T-helper 1 cell (primary cell): ENCODE data around the gene ZBTB4.

ENCODE experiments used
- DNase-seq, 5 donors: peaks; one replicate each; pipeline ENCODE4 v3.0.0-alpha.2; 2012 to 2020

ZBTB4 gene

DNA sequence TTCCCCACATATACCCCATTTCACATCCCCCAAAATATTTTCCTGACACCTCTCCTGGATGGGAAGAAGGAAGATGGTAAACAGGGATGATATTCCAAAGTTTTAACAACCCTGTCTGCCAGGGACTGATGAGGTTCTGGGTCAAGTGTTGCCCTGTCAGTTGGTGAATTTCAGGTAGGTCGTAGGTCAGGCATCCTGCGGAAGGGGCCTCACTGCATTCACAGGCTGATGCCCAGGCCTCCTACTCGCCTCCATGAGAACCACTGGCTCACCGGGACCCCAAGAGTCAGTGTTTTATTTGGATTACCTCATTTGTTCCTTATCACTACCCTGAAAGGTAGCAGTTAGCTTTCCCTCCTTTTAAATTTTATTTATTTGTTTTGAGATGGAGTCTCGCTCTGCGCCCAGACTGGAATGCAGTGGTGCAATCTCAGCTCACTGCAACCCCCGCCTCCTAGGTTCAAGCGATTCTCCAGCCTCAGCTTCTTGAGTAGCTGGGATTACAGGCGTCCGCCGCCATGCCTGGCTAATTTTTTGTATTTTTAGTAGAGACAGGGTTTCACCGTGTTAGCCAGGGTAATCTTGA is 10.5 kb downstream of the ZBTB4 start:
- no peak for DNase-seq

DNA sequence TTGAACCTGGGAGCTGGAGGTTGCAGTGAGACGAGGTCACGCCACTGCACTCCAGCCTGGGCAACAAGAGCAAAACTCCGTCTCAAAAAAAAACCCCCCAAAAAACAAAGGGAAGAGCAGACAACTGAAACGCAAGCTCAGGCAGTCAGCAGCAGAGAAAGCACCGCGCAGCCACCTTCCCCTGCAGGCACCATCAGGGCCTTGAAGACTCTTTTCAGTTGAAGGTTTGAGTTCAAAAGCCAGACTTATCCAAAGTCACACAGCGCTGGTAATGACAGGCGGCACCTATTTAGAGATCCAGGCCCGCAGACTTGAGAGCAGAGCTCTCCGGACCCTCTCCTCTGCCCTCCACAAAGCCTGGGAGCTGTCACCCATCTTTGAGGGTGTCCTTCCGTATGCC is 11.1 kb downstream of the ZBTB4 start:
- DNase-seq: no peak

DNA sequence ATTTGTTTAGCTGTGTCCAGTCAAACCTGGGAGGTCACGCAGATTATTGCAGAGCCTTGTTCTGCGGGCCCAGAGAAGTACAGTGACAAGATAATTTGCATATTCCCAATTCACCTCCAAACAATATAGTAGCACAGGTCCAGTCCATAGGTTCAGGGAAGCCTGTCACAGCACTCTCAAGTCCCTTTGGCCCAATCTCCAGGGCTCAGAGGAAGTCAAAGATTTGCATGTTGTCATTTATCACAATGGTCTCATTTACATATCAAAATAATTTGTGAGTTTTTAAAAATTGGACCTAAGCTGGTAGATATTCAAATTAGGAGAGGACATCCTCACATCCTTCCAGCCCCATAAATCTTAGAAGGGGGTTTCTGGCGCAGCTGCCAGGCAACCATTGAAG is 11.9 kb downstream of the ZBTB4 start:
- DNase-seq: no peak

- no peak for DNase-seq
Observed at GRCh38 chr17:7466639-7467341, 12.6 kb downstream of the ZBTB4 start.

GRCh38 chr17:7466318-7466638 is 13.2 kb downstream of the ZBTB4 start:
- DNase-seq: no peak

GRCh38 chr17:7465597-7466275 is 13.7 kb downstream of the ZBTB4 start:
- DNase-seq: no peak

GRCh38 chr17:7464081-7464480 is 15.3 kb downstream of the ZBTB4 start:
- DNase-seq: no peak

GRCh38 chr17:7463372-7463846 is 16.0 kb downstream of the ZBTB4 start:
- no peak for DNase-seq

GRCh38 chr17:7462474-7463371 is 16.7 kb downstream of the ZBTB4 start:
- DNase-seq: no peak

GRCh38 chr17:7460850-7461660 is 18.4 kb downstream of the ZBTB4 start:
- no peak for DNase-seq

DNA sequence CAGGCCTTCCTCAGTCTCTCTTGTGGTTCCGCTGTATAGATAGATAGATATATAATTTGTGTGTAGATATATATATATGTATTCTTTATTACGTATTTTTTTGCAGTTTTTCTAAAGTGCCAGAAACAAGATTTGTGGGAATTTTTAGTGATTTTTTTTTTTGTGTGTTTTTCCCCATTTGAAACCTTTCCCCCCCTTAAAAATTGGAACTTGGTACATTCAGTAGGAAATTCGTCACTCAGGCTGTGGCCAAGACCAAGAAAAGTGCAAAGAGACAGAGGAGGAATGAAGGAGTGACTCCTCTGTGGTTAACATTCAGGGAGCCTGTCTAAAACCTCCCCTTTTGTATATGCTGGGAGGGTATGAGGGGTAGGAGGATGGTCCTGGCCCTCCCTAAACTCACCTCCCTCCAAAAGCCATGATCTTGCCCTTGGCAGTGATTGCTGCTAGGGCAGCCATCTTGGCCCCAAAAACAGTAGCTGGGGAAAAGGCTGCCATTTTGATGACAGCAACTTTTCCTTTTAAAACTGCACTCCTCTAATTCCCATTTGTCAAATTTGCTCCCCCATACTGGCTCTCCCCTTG is 19.4 kb downstream of the ZBTB4 start:
- no peak for DNase-seq

DNA sequence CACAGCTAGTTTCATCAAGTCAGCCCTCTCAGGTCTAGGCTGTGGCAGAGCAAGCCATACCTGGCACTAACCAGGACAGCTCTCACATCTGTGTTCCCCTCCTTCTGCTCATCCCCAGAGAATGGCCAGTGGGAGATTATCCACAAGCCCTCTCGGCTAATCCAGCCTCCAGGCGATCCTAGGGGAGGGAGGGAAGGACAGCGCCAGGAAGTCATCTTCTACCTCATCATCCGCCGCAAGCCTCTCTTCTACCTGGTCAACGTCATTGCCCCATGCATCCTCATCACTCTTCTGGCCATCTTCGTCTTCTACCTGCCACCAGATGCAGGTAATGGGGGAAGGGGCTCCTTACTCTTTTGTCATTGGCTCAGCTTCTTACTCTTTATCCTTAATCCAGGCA is 31.0 kb downstream of the ZBTB4 start:
- DNase-seq: no peak

- DNase-seq: peak in 1 of 5 donors; percentile 37
Observed at GRCh38 chr17:7445619-7445968, 33.8 kb downstream of the ZBTB4 start.

DNA sequence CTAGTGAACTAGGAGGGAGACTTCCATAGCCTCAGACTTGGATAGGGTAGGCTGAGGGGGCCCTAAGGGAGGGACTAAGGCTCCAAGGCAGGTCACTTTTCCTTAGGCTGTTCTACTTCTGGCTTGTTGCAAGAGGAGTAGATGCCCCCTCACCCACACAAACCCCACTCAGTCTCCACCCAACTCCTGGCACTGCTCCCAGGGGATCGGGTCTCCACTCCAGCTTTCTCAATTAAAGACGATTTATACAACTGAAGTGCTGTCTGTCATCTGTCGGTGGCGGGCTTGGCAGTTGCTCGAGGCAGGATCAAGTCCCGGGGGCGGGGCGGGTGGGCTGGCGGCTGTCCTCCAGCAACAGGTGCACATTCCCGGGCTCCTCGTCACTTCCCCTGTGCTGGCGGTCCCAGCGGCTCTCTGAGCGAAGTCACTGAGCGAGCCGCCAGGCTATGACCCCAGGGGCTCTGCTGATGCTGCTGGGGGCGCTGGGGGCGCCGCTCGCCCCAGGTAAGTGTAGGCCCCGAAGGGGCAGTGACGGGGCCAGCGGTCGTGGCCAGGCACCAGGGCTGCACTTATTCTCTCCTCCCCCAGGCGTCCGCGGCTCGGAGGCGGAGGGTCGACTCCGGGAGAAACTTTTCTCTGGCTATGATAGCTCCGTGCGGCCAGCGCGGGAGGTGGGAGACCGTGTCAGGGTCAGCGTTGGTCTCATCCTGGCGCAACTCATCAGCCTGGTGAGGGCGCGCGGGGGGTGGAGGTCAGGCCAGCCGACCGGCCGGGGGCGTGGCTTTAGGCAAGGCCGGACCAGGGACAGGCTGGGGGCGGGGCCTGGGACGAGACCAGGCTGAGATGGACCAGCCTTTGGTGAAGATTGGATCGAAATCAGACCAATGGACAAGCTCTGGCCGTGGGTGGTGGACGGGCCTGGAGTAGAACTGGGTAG is 34.5 kb downstream of the ZBTB4 start, which contains the start of gene CHRNB1:
Gene CHRNB1, plus strand, starts transcription at position 380 of the 937 bp plus-strand sequence. Its CDS starts 67 bp downstream, at position 447.
- no peak for DNase-seq

DNA sequence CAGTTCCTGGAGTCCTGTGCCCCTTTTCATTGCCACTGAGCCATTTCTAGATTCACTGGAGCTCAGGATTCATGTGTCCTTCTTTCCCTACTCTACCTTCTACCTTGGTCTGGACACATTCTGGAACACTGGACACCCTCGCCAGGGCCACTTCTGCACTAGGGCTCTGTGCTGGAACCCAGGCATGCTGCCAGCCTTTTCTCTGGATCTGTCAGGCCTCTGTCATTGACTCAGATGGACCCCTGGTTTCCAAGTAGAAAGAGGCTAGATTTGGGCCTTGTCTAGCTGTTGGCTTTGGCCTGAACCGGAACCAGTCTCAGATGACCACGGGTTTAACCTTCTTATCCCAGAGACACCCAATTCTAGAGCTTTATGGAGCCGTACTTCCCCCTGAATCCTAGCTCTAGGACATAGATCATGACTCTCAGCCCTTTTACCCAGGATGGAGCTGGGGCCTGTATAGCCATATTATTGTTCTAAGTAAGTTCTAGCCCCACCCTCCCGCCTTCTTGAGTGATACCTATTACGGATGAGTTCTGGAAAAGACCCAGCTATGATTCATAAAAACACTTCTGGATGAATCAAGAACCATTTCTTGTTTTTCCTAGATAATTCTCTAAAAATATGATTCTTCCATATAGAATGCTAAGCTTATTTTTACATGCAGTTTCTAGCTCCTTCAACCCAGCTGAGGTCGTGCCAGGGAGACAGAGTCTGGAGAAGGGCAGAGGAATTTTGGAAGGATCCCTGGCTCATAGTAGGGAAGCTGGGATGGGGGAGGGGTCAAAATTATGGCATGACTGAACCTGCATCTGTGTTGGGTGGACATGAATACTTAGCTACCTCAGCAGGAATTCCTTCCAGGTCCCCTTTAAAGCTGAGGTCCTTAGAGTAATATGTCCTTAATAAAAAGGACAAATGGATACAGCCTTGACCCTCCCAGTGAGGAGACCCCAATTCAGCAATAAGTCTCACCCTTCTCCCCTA is 35.6 kb downstream of the ZBTB4 start:
- DNase-seq: no peak

DNA sequence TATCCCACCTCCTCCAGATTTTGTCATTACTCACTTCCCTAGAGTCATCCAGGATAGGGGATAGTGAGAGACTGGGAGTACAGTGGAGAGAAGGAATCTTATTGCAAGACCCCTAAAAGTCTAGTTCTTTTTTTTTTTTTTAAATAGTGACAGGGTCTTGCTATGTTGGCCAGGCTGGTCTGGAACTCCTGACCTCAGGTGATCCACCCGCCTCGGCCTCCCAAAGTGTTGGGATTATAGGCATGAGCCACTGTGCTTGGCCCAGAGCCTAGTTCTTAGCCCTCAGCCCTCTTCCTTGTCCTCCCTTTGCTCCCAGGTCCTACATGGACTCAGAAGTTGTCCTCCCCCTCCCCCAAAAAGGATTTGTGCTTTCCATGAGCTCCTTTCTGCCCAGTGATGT is 37.3 kb downstream of the ZBTB4 start:
- no peak for DNase-seq

DNA sequence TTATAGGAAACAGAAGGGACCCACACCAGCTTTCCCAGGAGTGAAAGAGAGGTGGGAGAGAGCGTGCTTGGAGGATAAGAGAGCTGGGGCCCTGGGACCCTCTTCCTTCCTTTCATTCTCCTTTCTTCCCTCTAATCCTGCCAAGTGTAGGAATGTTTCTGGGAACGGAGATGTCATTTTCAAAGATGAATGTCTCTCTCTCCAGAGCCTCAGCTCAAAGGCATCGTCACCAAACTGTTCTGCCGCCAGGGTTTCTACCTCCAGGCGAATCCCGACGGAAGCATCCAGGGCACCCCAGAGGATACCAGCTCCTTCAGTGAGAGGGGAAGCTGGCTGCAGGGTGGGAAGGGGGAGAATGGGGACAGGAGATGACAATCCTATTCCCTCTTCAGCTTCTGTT is 38.2 kb downstream of the ZBTB4 start:
- DNase-seq: no peak

- DNase-seq: no peak
Observed at GRCh38 chr17:7440834-7441195, 38.6 kb downstream of the ZBTB4 start.

GRCh38 chr17:7440113-7440833 is 39.2 kb downstream of the ZBTB4 start:
- DNase-seq: no peak
